ENCODE results near the gene DPP6. TPM values are rescaled to one million over a fixed set of nuclear protein-coding genes. Genes with fewer than 3 reads are reported as not detected.

DPP6 gene
- total RNA-seq, 1 experiment from 2014 or later = not detected

DNA sequence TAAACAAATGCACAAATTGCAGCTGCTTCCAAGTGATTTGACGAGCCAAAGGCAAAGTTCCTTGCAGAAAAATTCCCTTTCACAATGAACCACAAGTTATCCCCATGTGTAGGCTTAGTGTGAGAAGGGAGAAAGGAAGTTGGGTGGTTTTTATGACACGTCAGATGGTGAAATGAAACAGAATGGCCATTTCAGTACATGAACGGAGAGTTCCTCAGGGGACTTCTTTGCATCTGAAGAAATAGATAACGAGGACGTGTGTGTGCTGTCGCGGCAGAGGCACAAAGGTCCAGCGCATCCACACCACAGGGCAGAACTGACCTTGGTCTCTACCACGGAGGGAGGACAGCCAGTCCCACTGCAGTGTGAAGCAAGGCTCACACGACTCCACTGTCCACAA is 814.9 kb downstream of the DPP6 start:
- DNase-seq (ENCODE audit: low spot score) = no peak
- no peaks in the 10 kb centered on the region for H3K36me3 ChIP-seq (ENCODE audit: insufficient read depth, low read length, poor library complexity, severe bottlenecking)
- no peak for TF ChIP-seq CTCF (conservative IDR thresholded peaks at IDR 0.05; ENCODE audit: low read depth, low read length)
- no peak for TF ChIP-seq EZH2 (IDR thresholded peaks at IDR 0.05; ENCODE audit: borderline replicate concordance, low read depth, low read length, poor library complexity, severe bottlenecking)
- H3K9me3 ChIP-seq (ENCODE audit: low read depth, low read length, poor library complexity, severe bottlenecking) = no peaks in the 10 kb centered on the region
- peaks cover 68% of the 10 kb centered on the region for H3K27me3 ChIP-seq (replicated peaks; ENCODE audit: insufficient read depth, low read depth, low read length, poor library complexity)
- BruUV-seq (replicated peaks) = no TSS peak
- CTCF ChIA-PET = no interaction called here
- H3K4me3 ChIP-seq (ENCODE audit: low read depth, low read length, poor library complexity, severe bottlenecking) = no peak overlapping the region
- H3K4me1 ChIP-seq (ENCODE audit: insufficient read depth, low read length, poor library complexity, severe bottlenecking) = no peaks in the 10 kb centered on the region
- H3K27ac ChIP-seq (ENCODE audit: low read depth, low read length, poor library complexity, severe bottlenecking) = no peak overlapping the region
- intact Hi-C loops (cut with micrococcal nuclease; ENCODE audit: unreplicated experiment) = no loop called here
- POLR2A ChIA-PET (ENCODE audit: low non-redundant PET) = no interaction called here

DNA sequence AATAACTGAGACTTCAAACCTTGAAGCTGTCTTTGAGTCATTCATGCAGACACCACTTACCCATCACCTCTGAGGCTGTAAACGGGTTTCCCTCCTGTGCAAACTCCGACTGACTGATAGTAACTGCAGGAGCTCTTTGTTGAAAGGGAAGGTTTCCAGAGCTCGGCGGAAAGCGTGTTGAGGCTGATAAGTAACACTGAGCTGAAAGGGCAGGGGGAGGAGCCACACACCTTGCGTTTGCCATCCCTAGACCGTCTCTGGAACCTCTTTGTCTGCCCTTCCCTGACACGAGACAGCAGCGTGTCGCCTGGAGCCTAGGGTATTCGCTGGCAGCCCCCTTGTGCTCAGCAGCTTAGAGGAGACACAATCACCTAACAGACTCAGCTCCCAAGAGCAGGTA is 816.7 kb downstream of the DPP6 start:
- BruUV-seq (replicated peaks) = no TSS peak
- no peak for DNase-seq (ENCODE audit: low spot score)
- Histone ChIP-seq H3K27ac (ENCODE audit: low read depth, low read length, poor library complexity, severe bottlenecking) (no peak overlapping the region), H3K27me3 (replicated peaks; ENCODE audit: insufficient read depth, low read depth, low read length, poor library complexity) (peaks cover 71% of the 10 kb centered on the region), H3K4me3 (ENCODE audit: low read depth, low read length, poor library complexity, severe bottlenecking) (no peak overlapping the region), H3K9me3 (ENCODE audit: low read depth, low read length, poor library complexity, severe bottlenecking) (no peaks in the 10 kb centered on the region), H3K36me3 (ENCODE audit: insufficient read depth, low read length, poor library complexity, severe bottlenecking) (no peaks in the 10 kb centered on the region), H3K4me1 (ENCODE audit: insufficient read depth, low read length, poor library complexity, severe bottlenecking) (no peaks in the 10 kb centered on the region)
- ChIA-PET CTCF (no interaction called here), POLR2A (ENCODE audit: low non-redundant PET) (no interaction called here)
- intact Hi-C loops (cut with micrococcal nuclease; ENCODE audit: unreplicated experiment) = no loop called here
- no peak for TF ChIP-seq EZH2 (IDR thresholded peaks at IDR 0.05; ENCODE audit: borderline replicate concordance, low read depth, low read length, poor library complexity, severe bottlenecking)
- no peak for TF ChIP-seq CTCF (conservative IDR thresholded peaks at IDR 0.05; ENCODE audit: low read depth, low read length)

GRCh38 chr7:154869436-154869835 is 817.2 kb downstream of the DPP6 start:
- TF ChIP-seq CTCF (conservative IDR thresholded peaks at IDR 0.05; ENCODE audit: low read depth, low read length) (no peak), EZH2 (IDR thresholded peaks at IDR 0.05; ENCODE audit: borderline replicate concordance, low read depth, low read length, poor library complexity, severe bottlenecking) (no peak)
- H3K9me3 ChIP-seq (ENCODE audit: low read depth, low read length, poor library complexity, severe bottlenecking) = no peaks in the 10 kb centered on the region
- no peak for DNase-seq (ENCODE audit: low spot score)
- intact Hi-C loops (cut with micrococcal nuclease; ENCODE audit: unreplicated experiment) = no loop called here
- H3K4me3 ChIP-seq (ENCODE audit: low read depth, low read length, poor library complexity, severe bottlenecking) = no peak overlapping the region
- peaks cover 74% of the 10 kb centered on the region for H3K27me3 ChIP-seq (replicated peaks; ENCODE audit: insufficient read depth, low read depth, low read length, poor library complexity)
- no peak overlapping the region for H3K27ac ChIP-seq (ENCODE audit: low read depth, low read length, poor library complexity, severe bottlenecking)
- no peaks in the 10 kb centered on the region for H3K36me3 ChIP-seq (ENCODE audit: insufficient read depth, low read length, poor library complexity, severe bottlenecking)
- CTCF ChIA-PET = no interaction called here
- no TSS peak for BruUV-seq (replicated peaks)
- POLR2A ChIA-PET (ENCODE audit: low non-redundant PET) = no interaction called here
- no peaks in the 10 kb centered on the region for H3K4me1 ChIP-seq (ENCODE audit: insufficient read depth, low read length, poor library complexity, severe bottlenecking)

Data from A673 (cell line).